ENCODE data around the gene SLC44A4. TPM values are rescaled to one million over a fixed set of nuclear protein-coding genes. Genes with fewer than 3 reads are reported as not detected.
"Not testable (repeated sequence)": the region's sequence is repeated elsewhere in the genome, so short reads cannot be mapped to it uniquely, and the experiment has no call there.

The SLC44A4 gene
- total RNA-seq, 2 donors from 2014 or later: 5.8 TPM; not detected in 1

DNA sequence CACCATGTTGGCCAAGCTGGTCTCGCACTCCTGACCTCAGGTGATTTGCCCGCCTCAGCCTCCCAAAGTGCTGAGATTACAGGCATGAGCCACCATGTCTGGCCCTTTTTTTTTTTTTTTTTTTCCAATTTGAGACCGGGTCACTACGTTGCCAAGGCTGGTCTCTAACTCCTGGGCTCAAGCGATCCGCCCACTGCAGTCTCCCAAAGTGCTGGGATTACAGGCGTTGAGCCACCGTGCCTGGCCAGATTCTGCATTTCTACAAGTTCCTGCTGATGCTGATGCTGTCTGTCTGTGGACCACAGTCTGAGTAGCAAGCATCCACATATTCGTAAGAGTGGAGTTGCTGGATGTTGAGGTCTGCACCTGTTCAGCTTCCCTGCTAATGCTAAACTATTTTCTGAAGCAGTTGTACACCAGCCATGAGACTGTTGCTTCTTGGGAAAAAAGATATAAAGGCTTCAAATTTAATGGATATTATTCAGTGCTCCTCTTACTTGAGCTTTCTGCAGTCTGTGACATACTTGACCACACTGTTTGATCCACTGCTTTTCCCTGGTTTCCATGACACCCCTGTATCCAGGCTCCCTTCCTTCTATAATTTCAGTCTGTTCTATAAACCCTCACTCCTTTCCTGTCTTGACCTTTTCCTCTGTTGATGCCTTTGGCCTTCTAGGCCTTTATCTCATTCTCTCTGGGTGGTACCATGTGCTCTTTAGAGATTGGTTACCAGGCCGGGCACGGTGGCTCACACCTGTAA is 33.2 kb upstream of the SLC44A4 start:
- Histone ChIP-seq H3K9me3 (no peaks in the 10 kb centered on the region), H3K27me3 (replicated peaks; ENCODE audit: insufficient read depth) (no peaks in the 10 kb centered on the region), H3K27ac (no peak overlapping the region), H3K4me3 (no peak overlapping the region), H3K36me3 (no peaks in the 10 kb centered on the region), H3K4me1 (ENCODE audit: control insufficient read depth in 1 of 2, low read depth in 2 of 2) (peaks cover 0 to 8% of the 10 kb centered on the region in 2 donors)
- DNase-seq (ENCODE audit: low spot score) (no peak), ATAC-seq (ENCODE audit: insufficient number of reproducible peaks, low FRiP score, low read depth) (no peak)
- no peak for TF ChIP-seq CTCF (IDR thresholded peaks at IDR 0.05)

GRCh38 chr6:31909298-31909697 is 30.5 kb upstream of the SLC44A4 start:
- H3K27me3 ChIP-seq (replicated peaks; ENCODE audit: insufficient read depth); ATAC-seq (ENCODE audit: insufficient number of reproducible peaks, low FRiP score, low read depth); H3K27ac ChIP-seq; H3K4me1 ChIP-seq (ENCODE audit: control insufficient read depth in 1 of 2, low read depth in 2 of 2); DNase-seq (ENCODE audit: low spot score); H3K4me3 ChIP-seq; H3K36me3 ChIP-seq; H3K9me3 ChIP-seq: not testable (repeated sequence)

DNA sequence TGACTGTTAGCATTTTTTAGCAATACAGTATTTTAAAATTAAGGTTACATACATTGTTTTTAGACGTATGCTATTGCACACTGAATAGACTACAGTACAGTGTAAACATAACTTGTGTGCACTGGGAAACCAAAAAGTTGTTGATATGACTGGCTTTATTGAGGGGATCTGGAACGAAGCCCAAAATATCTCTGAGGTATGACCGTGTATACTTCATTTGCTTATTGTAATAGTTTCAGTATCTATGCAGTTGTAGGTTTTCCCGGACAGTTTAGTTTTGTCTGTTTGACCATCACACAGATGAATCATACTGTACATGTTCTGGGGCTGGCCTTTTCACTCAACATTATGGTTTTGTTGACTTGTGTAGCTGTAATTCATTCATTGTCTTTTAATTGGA is 30.0 kb upstream of the SLC44A4 start:
- no peaks in the 10 kb centered on the region for H3K36me3 ChIP-seq
- no peak overlapping the region for H3K27ac ChIP-seq
- no peaks in the 10 kb centered on the region for H3K9me3 ChIP-seq
- peaks cover 1 to 8% of the 10 kb centered on the region in 2 donors for H3K4me1 ChIP-seq (ENCODE audit: control insufficient read depth in 1 of 2, low read depth in 2 of 2)
- ATAC-seq (ENCODE audit: insufficient number of reproducible peaks, low FRiP score, low read depth) (no peak), DNase-seq (ENCODE audit: low spot score) (no peak)
- no peak overlapping the region for H3K4me3 ChIP-seq
- TF ChIP-seq CTCF (IDR thresholded peaks at IDR 0.05): no peak
- H3K27me3 ChIP-seq (replicated peaks; ENCODE audit: insufficient read depth): no peaks in the 10 kb centered on the region

- ATAC-seq (ENCODE audit: insufficient number of reproducible peaks, low FRiP score, low read depth): not testable (repeated sequence)
Measured at GRCh38 chr6:31908255-31908654, 29.5 kb upstream of the SLC44A4 start.

GRCh38 chr6:31907158-31907813 is 28.5 kb upstream of the SLC44A4 start:
- peaks cover 14 to 16% of the 10 kb centered on the region in 2 donors for H3K4me1 ChIP-seq (ENCODE audit: control insufficient read depth in 1 of 2, low read depth in 2 of 2)
- H3K27me3 ChIP-seq (replicated peaks; ENCODE audit: insufficient read depth): no peaks in the 10 kb centered on the region
- no peak overlapping the region for H3K27ac ChIP-seq
- ATAC-seq (ENCODE audit: insufficient number of reproducible peaks, low FRiP score, low read depth) (no peak), DNase-seq (ENCODE audit: low spot score) (no peak)
- no peak for TF ChIP-seq CTCF (IDR thresholded peaks at IDR 0.05)
- no peak overlapping the region for H3K4me3 ChIP-seq
- no peaks in the 10 kb centered on the region for H3K9me3 ChIP-seq
- H3K36me3 ChIP-seq: no peaks in the 10 kb centered on the region

More at GRCh38 chr6:31908255-31908654, 29.5 kb upstream of the SLC44A4 start:
- H3K27ac ChIP-seq; H3K4me3 ChIP-seq; H3K27me3 ChIP-seq (replicated peaks; ENCODE audit: insufficient read depth); H3K9me3 ChIP-seq; H3K4me1 ChIP-seq (ENCODE audit: control insufficient read depth in 1 of 2, low read depth in 2 of 2); H3K36me3 ChIP-seq; DNase-seq (ENCODE audit: low spot score): not testable (repeated sequence)

GRCh38 chr6:31906727-31907126 is 27.9 kb upstream of the SLC44A4 start:
- not testable (repeated sequence) for DNase-seq (ENCODE audit: low spot score); ATAC-seq (ENCODE audit: insufficient number of reproducible peaks, low FRiP score, low read depth); H3K4me3 ChIP-seq; H3K27me3 ChIP-seq (replicated peaks; ENCODE audit: insufficient read depth); H3K36me3 ChIP-seq; H3K27ac ChIP-seq; H3K9me3 ChIP-seq
- peaks cover 13 to 16% of the 10 kb centered on the region in 2 donors for H3K4me1 ChIP-seq (ENCODE audit: control insufficient read depth in 1 of 2, low read depth in 2 of 2)
